GM18907 (cell line): ENCODE results near the gene HOXB4.

Experiments used
- ATAC-seq: cut with Tn5 transposase; IDR thresholded peaks from one replicate; pipeline ENCODE4 v1.9.1; 2021; ENCODE audit warnings: mild to moderate bottlenecking, moderate library complexity; ENCODE audit not compliant: unreplicated experiment

The HOXB4 gene

GRCh38 chr17:48590607-48591161 is 12.5 kb upstream of the HOXB4 start:
- no peak for ATAC-seq

- ATAC-seq, result no peak
Measured at GRCh38 chr17:48589831-48590606, 11.9 kb upstream of the HOXB4 start, which contains the start of gene HOXB3. Gene HOXB3 (minus strand): TSS chr17:48590241. CDS start chr17:48552474, 37,767 bp downstream.

- ATAC-seq, result no peak
Measured at GRCh38 chr17:48589060-48589830, 11.1 kb upstream of the HOXB4 start.

GRCh38 chr17:48588528-48588927 is 10.4 kb upstream of the HOXB4 start:
- ATAC-seq, result no peak

GRCh38 chr17:48588074-48588415 is 9.9 kb upstream of the HOXB4 start:
- no peak for ATAC-seq

GRCh38 chr17:48587276-48588073 is 9.3 kb upstream of the HOXB4 start:
- ATAC-seq, result no peak

- no peak for ATAC-seq
Measured at GRCh38 chr17:48586355-48587258, 8.5 kb upstream of the HOXB4 start.

GRCh38 chr17:48584223-48584741 is 6.1 kb upstream of the HOXB4 start:
- no peak for ATAC-seq

GRCh38 chr17:48583708-48584222 is 5.6 kb upstream of the HOXB4 start:
- no peak for ATAC-seq

GRCh38 chr17:48582750-48583069 is 4.6 kb upstream of the HOXB4 start:
- ATAC-seq, result no peak

- no peak for ATAC-seq
Measured at GRCh38 chr17:48579760-48580554, 1.8 kb upstream of the HOXB4 start.

GRCh38 chr17:48579471-48579759 is 1.3 kb upstream of the HOXB4 start:
- no peak for ATAC-seq

- ATAC-seq, result peak; percentile 24
Measured at GRCh38 chr17:48578616-48579470, 693 bp upstream of the HOXB4 start.

GRCh38 chr17:48577330-48577945 is 712 bp downstream of the HOXB4 start:
- ATAC-seq, result peak; percentile 1

- no peak for ATAC-seq
Measured at GRCh38 chr17:48576479-48577309, 1.5 kb downstream of the HOXB4 start.

- ATAC-seq, result no peak
Measured at GRCh38 chr17:48575673-48576478, 2.3 kb downstream of the HOXB4 start.
